ELF-1 (cell line): ENCODE data around the gene CPLX3.
"Not testable (repeated sequence)": the region's sequence is repeated elsewhere in the genome, so short reads cannot be mapped to it uniquely, and the experiment has no call there.

Experiments used
- DNase-seq: peaks from one replicate; pipeline ENCODE4 v3.0.0-alpha.2; 2016; ENCODE audit warnings: low read depth, low spot score

CPLX3 gene

DNA sequence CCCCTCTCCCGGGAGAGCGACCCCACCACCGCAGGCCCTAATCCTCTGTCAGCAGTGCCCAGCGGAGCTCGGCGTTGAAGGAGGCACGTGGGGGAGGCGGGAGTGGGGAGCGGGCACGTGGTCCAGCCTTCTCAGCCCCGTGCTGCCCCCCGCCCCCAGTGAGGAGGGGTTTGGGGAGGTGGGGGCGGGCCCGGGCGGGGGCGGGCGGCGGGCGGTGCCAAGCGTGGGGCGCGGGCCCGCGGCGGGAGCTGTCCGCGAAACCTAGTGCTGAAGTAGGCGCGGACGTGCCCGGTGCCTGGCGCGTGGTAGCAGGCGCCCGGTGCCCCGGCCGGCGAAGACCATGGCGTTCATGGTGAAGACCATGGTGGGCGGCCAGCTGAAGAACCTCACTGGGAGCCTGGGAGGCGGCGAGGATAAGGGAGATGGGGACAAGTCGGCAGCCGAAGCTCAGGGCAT lies at the start of gene CPLX3:
Gene CPLX3 (plus strand): TSS at position 264 of the 456 bp plus-strand sequence. CDS start 77 bp downstream, at position 341.
- no peak for DNase-seq

DNA sequence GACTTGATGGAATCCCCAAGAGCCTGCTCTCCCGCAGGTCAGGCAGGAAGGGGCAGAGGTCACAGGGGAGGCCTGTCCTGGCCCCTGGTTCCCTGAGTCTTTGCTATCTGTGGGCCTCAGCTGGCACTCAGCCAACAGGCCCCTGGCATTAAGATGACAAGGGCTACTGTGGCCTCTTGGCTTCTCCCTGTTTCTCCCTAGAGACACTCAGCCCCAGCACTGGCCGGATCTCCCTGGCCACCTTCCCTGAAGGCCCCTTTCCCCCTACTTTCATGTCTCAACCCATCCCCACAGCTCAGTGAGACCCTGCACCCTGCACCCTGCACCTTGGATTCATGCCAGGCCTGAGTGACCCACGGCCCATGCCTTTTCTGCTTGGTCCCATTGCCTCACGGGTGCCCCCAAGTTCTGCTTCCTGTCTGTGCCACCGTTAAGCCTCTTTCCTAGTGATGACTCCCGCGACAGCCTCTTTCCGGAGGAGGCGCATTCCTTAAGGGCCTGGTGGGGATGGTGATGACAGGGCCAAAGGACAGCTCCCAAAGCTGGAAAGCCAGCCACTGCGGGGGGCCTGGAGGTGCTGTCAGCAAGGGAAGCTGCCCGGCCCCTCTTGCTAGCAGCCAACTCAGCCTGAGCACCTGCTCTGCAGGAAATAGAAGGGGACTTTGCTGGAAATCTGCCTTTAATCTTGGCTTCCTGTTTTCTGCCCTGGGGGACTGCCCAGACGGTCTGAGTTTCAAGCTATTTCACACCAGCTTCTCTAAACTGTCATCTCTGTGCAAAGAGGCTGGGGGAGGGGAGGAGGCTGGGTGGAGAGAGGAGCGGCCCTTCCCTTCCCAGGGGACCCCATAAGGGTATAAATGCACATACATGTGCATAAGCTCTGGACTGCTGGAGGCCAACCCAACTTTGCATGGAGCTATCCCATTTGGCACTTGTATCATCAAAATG lies 49.3 kb upstream of the CPLX3 start:
- peak; percentile 93 for DNase-seq

- DNase-seq, result no peak
Measured at GRCh38 chr15:74777769-74778598, 48.4 kb upstream of the CPLX3 start.

DNA sequence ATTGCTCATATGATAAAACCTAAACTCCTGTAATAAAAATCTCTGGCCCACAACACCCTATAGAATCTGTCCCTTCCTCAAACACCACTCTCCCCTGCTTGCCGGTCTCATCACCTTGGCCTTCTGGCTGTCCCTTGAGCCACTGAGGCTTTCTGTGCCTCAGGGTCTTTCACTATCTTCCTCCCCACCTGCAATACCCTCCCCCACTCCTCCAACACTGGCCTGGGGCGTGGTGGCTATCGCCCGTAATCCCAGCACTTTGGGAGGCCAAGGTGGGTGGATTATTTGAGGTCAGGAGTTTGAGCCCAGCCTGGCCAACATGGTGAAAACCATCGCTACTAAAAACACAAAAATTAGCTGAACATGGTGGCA lies 47.8 kb upstream of the CPLX3 start:
- no peak for DNase-seq

DNA sequence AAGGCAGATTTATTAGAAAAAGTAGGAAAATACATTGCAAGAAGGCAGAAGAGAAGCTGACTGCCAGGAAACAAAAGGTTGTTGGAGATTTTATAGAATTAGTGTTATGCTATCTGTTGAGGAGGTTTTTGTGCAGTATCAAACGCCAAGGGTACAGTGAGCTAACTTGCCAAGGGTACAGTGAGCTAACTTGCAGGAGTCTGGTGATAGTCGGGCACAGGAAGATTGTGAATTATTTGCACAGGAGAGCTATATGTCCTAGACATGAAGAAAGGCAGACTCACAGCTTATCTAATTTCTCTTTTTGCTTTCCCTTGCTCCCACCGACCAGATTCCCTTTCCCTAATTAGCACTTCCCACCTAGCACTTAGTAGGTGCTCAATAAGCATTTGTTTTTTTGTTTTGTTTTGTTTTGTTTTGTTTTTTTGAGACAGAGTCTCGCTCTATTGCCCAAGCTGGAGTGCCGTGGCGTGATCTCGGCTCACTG lies 47.2 kb upstream of the CPLX3 start:
- DNase-seq, result no peak

DNA sequence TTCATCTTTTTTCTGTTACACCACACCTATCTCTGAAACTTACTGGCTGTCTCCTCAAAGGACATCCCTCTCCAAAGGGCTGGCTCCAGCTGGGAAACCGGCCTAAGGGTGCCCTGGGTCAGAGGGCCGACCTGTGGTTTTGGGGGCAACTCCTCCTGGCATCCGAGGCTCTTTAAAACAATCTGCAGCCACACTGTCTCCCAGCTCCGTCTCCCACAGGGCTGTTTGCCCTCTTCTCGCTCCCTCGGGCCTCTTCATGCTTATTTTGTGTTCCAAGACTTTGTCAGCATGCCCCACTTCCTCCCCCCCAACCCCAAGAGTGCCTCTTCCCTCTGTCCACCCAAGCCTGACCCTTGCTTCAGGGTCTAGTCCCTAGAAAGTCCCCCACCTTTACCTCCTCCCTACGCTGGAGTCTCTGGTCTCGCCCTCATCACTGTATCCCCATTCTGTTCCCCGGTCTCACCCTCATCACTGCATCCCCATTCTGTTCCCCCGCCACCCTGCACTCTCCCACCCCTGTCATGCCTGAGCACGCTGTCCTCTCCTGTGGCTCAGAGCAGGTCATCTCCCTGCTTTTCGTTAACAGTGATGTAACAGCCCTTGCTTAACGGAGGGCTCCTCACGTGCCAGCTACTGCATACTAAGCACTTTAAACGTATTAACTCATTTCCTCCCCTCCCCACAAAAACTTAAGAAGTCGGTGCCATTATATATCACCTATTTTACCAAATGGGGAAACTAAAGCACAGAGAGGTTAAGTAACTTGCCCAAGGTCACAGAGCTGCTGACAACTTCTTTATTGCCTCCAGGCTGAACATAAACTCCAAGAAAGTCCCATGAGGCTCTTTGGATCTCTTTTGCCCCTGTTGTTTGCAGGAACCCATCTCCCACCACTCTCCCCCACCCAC lies 45.6 kb upstream of the CPLX3 start:
- no peak for DNase-seq

DNA sequence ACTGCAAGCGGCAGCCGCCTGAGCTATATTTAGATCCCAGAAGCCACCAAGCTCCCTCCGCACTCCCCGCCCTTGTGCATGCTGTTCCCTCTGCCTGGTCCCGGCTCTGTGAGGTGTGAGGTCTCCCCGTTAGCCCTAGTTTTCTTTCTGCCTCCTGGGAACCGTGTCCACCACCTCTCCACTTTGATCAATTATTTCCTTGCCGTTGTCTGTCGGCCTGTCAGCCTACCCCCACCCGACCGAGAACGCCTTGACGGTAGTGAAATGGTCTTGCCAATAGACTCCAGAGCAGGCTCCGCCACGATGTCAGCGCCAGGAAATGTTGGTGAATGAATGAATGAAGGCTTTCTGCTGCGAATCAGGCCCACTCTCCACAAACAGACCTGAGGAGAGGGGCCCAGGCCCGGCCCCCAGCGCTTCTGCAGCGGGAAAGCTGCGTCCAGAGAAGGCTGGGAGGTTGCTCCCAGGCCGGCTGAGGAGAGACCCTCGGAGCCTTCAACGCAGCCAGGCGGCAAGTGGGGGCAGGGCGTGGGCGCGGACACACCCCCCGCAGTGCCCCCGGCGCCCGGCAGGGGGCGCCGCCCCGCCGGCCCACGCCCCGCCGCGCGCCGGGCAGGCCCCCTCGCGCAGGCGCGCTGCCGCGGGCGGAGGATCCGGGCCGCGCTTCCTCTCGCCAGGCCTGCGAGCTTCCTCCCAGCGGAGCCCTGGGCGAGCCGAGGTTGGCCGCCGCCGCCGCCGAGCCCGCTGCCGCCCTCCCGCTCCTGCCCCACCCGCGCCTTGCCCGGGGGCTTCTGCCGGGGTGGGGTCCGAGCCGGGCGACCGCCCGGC lies 44.8 kb upstream of the CPLX3 start, which contains the start of gene CSK:
Gene CSK (plus strand): TSS at position 650 of the 828 bp plus-strand sequence. CDS start 16,218 bp downstream, outside the sequence.
- peak; percentile 69 for DNase-seq

DNA sequence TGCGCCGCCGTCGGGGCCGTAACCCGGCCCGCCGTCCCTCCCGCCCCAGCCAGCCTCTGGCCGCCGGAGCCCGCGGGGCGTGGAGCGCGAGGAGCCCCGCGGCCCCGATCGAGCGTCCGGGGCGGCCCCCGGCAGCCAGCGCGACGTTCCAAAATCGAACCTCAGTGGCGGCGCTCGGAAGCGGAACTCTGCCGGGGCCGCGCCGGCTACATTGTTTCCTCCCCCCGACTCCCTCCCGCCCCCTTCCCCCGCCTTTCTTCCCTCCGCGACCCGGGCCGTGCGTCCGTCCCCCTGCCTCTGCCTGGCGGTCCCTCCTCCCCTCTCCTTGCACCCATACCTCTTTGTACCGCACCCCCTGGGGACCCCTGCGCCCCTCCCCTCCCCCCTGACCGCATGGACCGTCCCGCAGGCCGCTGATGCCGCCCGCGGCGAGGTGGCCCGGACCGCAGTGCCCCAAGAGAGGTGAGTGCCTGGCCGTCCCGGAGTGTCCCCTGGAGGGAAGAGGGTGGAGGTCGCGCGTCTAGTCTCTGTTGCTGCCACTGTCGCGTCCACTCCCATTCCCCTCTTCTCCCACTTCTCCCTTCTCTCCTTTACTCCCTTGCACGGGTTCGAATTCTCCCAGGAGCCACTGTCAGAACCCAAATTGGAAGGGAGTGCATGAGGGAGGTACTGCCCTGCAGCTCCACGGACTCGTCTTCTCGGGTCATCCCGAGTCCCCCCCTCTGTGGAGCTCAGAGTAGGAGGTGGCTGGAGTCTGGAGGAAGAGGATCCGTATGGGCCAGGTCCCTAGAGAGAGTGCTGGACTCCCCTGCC lies 44.0 kb upstream of the CPLX3 start:
- no peak for DNase-seq

GRCh38 chr15:74783072-74783807 lies 43.2 kb upstream of the CPLX3 start:
- DNase-seq, result no peak

- no peak for DNase-seq
Measured at GRCh38 chr15:74783808-74784175, 42.6 kb upstream of the CPLX3 start.

DNA sequence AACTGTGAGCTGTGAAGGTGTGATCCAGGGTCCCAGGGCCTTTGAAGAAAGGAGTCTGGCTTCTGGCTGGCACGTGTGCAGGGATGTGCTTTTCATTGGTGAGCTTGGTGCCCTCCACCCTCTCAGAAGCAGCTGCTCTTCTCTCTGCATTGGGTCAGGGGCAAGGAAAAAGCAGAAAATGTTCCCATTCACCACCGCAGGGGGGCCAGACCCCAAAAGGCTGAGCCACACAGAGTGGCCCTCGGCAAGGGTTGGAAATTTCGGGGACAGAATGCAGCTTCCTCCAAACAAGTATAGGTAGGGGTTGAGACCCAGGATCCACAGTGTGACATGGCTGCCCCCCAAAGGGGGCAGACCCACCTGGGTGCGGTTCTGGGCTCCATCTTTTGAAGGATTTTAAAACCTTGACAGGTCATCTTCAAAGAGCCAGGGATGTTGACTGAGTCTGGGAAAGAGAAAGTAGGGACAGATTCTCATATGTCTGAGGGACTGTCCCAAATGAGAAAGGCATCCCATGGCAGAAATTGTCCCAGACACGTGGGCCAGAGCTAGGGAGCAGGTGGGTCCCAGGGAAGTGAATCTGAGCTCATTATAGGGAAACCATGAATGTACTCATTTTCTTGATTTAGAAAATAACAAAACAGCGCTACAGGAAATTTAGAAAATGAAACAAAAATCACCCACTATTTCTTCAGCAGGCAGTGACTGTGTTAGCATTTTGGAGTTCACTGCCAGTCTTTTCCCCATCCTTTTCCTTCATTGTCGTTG lies 41.8 kb upstream of the CPLX3 start:
- no peak for DNase-seq

DNA sequence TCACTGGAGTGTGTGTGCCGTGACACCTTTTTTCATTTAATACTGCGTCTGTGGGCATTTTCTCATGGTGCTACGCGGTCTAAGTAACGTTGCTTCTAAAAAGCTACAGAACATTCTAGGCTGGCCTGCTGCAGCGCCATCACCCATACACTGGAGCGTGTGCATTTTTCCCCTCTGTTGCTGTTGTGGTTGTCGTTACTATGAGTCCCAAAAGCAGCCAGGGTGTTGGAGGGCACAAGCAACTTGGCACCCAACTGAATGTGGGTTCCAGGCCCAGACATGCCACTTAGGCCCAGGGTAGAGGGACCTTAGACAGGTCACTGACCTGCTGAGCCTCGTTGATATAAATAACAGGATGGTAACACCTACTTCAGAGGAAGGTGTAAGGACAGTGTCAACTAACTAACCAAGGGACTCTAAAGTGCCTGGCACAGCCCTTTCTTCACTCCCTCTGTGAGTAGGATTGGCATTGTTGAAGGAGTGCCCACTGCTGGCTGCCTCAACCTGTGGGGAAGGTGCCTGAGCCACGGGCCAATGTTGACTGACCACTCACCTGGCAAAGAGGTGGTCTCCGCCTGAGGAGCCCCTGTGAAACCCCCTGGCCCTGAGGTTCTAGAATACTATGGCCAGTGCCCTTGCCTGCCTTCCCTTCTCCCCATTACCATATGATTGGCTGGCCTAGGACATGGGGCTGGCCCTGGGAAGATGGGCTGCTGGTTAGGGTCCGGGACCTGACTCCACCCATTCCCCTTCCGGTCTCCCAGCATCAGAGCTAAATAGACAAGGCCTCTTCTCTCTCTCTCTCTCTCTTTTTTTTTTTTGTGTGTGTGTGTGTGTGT lies 41.0 kb upstream of the CPLX3 start:
- DNase-seq, result no peak

- not testable (repeated sequence) for DNase-seq
Measured at GRCh38 chr15:74786081-74786480, 40.3 kb upstream of the CPLX3 start.

DNA sequence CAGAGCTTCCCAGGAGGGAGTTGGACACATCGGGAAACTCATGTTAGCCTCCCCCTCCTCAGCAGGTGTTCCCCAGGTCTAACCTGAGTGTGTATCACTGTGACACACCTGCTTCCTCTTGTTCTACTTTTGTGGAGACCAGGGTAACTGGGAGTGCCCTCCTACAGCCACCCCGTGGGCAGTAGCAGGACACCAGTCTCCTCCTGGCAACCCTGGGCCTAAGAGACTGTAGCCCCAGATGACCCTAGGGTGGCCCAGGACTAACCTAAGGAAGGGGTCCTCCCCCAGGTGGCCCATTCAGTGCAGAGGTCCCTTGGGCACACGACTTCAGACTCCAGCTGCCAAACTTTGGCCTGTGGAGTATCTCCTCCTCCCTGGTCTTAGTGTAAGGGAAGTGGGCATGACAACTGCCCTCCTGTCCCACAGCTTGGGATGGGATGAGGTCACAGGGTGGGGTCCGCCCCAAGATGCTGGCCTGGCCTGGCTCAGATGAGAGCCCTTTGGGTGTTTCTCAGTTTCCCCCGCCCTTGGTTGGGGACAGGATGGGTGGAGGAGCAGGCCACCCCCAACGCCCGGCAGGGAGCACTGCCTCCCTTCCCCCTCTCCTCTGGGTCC lies 39.8 kb upstream of the CPLX3 start:
- no peak for DNase-seq

- peak; percentile 88 for DNase-seq
Measured at GRCh38 chr15:74787251-74788041, 39.0 kb upstream of the CPLX3 start.
